Activated CD8-positive, alpha-beta T cell treated with anti-CD3 and anti-CD28 coated beads, Interleukin-2, amount 10 ng/mL, durations not matched to agents 7 days and 5 days (primary cell): ENCODE measurements around the gene BICD1. TPM values are rescaled to one million over a fixed set of nuclear protein-coding genes. Genes with fewer than 3 reads are reported as not detected.

Experiments
- ATAC-seq: fragments of 150-1000 bp; cut with Tn5 transposase; one replicate; pipeline ENCODE4 v1.10.0; 2021; ENCODE audit warnings: moderate library complexity
- CTCF ChIA-PET: fragments of 350-600 bp; sonication (Branson Sonifier 250); formaldehyde crosslinking; loops from one replicate; lab custom pipeline; 2021; ENCODE audit warnings: antibody characterized with exemption; lab: Charles Lee
- POLR2A ChIA-PET: fragments of 350-600 bp; sonication (Branson Sonifier 250); formaldehyde crosslinking; loops from one replicate; lab custom pipeline; 2021; ENCODE audit warnings: antibody characterized with exemption; lab: Charles Lee
- DNase-seq: peaks from one replicate; pipeline ENCODE4 v3.0.0-alpha.2; 2020
- H3K27ac Mint-ChIP-seq: one replicate; pipeline ENCODE4 v1.8.0; 2021; ENCODE audit warnings: mild to moderate bottlenecking, mixed read lengths
- H3K27me3 Mint-ChIP-seq: one replicate; pipeline ENCODE4 v1.8.0; 2021; ENCODE audit warnings: low read depth, mixed read lengths
- H3K36me3 Mint-ChIP-seq: one replicate; pipeline ENCODE4 v1.8.0; 2021; ENCODE audit warnings: low read depth, mixed read lengths
- H3K4me1 Mint-ChIP-seq: one replicate; pipeline ENCODE4 v1.8.0; 2021; ENCODE audit warnings: low read depth, mixed read lengths
- H3K4me3 Mint-ChIP-seq: one replicate; pipeline ENCODE4 v1.8.0; 2021; ENCODE audit warnings: mild to moderate bottlenecking, mixed read lengths
- H3K9me3 Mint-ChIP-seq: one replicate; pipeline ENCODE4 v1.8.0; 2022; ENCODE audit warnings: mixed read lengths; ENCODE audit not compliant: insufficient read depth
- total RNA-seq, 2 experiments: library from RNA; stranded (reverse); gene quantifications; one replicate each; pipeline ENCODE4 v1.2.3, GENCODE V29; 2021

BICD1 gene
- 10 to 100 TPM; 16.8 to 17.6 TPM for total RNA-seq

DNA sequence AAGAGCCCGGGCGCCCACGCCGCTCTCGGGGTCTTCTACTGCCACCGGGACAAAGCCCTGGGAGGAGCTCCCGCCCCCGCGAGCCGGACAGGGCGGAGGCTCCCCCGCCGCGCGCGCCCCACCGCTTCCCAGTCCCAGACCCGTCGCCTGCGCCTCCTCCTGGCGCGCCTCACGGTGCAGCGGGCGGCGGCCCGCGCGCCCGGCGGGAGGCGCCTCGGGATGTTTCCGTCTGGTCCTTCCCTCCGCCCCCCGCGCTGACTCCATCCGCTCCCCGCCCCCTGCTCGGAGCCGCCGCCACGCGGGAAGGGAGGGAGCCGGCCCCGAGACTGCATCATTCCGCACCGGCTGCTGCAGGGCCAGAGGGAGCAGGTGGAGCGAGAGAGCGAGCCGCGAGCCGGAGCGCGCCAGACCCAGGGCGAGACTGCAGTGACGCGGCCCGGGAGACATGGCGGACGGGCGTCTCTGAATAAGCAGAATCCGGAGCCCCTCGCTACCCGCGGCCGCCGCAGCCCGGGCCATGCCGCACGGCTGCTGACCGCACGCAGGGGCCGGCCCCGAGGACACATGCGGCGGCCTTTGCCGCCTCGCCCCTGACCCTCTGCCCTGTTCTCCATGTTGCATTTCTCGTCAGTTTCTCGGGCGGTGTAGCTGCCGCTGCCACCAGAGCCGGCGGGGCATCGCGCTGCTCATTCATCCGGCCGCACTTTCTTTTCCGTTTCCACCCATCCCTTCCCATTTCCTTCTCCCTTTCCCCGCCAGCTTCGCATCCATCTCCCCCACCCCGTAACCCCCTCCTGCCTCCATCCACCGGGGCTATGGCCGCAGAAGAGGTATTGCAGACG, at the start of gene BICD1:
BICD1 (plus strand) TSS at position 331 of the 842 bp plus-strand sequence; CDS start at position 816, 485 bp downstream.
- POLR2A ChIA-PET = interaction anchor here (0.5 to 1.2 kb wide), 6 partner anchors 28 to 596 kb away, joined by 3 to 5 read pairs (median 4); partner anchors contain the start of gene ETFBKMT
- peak within 1 kb of the TSS; percentile 79 for H3K4me3 Mint-ChIP-seq
- DNase-seq (peak; percentile 81), ATAC-seq (peak; percentile 90)
- H3K9me3 Mint-ChIP-seq = no peaks in the 10 kb centered on the region
- H3K4me1 Mint-ChIP-seq = peaks cover 25% of the 10 kb centered on the region
- H3K27ac Mint-ChIP-seq = peak within 1 kb of the TSS; percentile 92
- no peaks in the 10 kb centered on the region for H3K36me3 Mint-ChIP-seq
- CTCF ChIA-PET = interaction anchor here (0.7 to 2.2 kb wide), 12 partner anchors 9 to 648 kb away, joined by 3 to 9 read pairs (median 4); partner anchors contain the start of gene YARS2
- peaks cover 7% of the 10 kb centered on the region for H3K27me3 Mint-ChIP-seq

GRCh38 chr12:32061033-32061432, 45.6 kb upstream of the BICD1 start:
- Mint-ChIP-seq H3K4me3 (no peak overlapping the region), H3K9me3 (no peaks in the 10 kb centered on the region), H3K27ac (no peak overlapping the region), H3K36me3 (no peaks in the 10 kb centered on the region), H3K4me1 (peaks cover 14% of the 10 kb centered on the region), H3K27me3 (peaks cover 2% of the 10 kb centered on the region)
- DNase-seq = no peak
- no peak for ATAC-seq
- POLR2A ChIA-PET = no interaction called here
- CTCF ChIA-PET = interaction anchor here (0.6 to 3.6 kb wide), 16 partner anchors 9 to 408 kb away, joined by 3 to 20 read pairs (median 5); partner anchors contain the start of genes BICD1 and ETFBKMT

GRCh38 chr12:32062881-32063280, 43.8 kb upstream of the BICD1 start:
- Mint-ChIP-seq H3K9me3 (no peaks in the 10 kb centered on the region), H3K4me3 (no peak overlapping the region), H3K4me1 (peaks cover 14% of the 10 kb centered on the region), H3K36me3 (no peaks in the 10 kb centered on the region), H3K27me3 (peaks cover 2% of the 10 kb centered on the region), H3K27ac (no peak overlapping the region)
- CTCF ChIA-PET = interaction anchor here (0.6 to 3.6 kb wide), 5 partner anchors 43 to 410 kb away, joined by 3 to 15 read pairs (median 4); no protein-coding TSS in a partner anchor
- ATAC-seq (no peak), DNase-seq (no peak)
- POLR2A ChIA-PET = no interaction called here

GRCh38 chr12:32063796-32064195, 42.9 kb upstream of the BICD1 start:
- H3K4me3 Mint-ChIP-seq = no peak overlapping the region
- no peaks in the 10 kb centered on the region for H3K36me3 Mint-ChIP-seq
- peaks cover 13% of the 10 kb centered on the region for H3K4me1 Mint-ChIP-seq
- ChIA-PET CTCF (interaction anchor here (2.4 kb wide), 1 partner anchor 411 kb away, joined by 14 read pairs; no protein-coding TSS in a partner anchor), POLR2A (no interaction called here)
- no peaks in the 10 kb centered on the region for H3K9me3 Mint-ChIP-seq
- no peak for DNase-seq
- H3K27me3 Mint-ChIP-seq = peaks cover 2% of the 10 kb centered on the region
- no peak for ATAC-seq
- no peak overlapping the region for H3K27ac Mint-ChIP-seq

DNA sequence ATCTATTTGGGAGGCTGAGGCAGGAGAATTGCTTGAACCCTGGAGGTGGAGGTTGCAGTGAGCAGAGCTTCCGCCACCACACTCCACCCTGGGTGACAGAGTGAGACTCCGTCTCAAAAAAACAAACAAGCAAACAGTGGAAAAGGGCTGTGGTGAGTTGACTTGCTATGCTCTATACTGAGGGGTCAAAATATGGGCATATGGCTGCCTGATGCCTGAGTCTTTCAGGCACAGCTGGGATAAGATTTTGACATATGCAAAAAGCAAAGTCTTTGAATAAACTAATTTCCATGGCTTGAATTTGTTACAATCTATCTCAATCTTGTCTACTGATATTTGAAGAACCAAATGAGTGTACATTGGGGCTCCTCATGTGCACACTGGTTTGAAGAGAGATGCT, 40.4 kb upstream of the BICD1 start:
- DNase-seq (no peak), ATAC-seq (no peak)
- no peaks in the 10 kb centered on the region for H3K9me3 Mint-ChIP-seq
- CTCF ChIA-PET = no interaction called here
- POLR2A ChIA-PET = no interaction called here
- H3K4me3 Mint-ChIP-seq = no peak overlapping the region
- peaks cover 2% of the 10 kb centered on the region for H3K27me3 Mint-ChIP-seq
- H3K27ac Mint-ChIP-seq = no peak overlapping the region
- H3K36me3 Mint-ChIP-seq = no peaks in the 10 kb centered on the region
- no peaks in the 10 kb centered on the region for H3K4me1 Mint-ChIP-seq

DNA sequence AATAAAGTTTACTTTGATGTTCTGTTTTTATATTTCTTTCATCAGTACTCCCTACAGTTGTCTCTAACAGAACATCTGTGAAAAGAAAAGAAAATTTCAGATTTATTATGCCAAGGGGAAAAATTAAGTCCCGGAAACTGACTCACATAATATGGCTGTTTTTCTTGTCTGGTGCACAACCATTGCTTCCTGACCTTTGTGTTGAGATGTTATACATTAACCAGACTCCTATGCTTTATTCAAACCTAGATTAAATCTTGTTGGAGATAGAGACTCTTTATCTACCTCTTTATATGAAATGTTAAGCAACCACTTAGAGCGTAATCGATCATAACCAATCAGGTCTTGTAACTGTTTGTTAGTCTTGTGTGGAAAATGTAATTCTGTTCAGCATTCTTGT, 37.6 kb upstream of the BICD1 start:
- Mint-ChIP-seq H3K36me3 (no peaks in the 10 kb centered on the region), H3K4me3 (no peak overlapping the region), H3K4me1 (no peaks in the 10 kb centered on the region), H3K27ac (no peak overlapping the region), H3K9me3 (no peaks in the 10 kb centered on the region), H3K27me3 (peaks cover 2% of the 10 kb centered on the region)
- ATAC-seq = no peak
- no peak for DNase-seq
- POLR2A ChIA-PET = no interaction called here
- CTCF ChIA-PET = interaction anchor here (2.7 kb wide), 1 partner anchor 9 kb away, joined by 14 read pairs; no protein-coding TSS in a partner anchor

DNA sequence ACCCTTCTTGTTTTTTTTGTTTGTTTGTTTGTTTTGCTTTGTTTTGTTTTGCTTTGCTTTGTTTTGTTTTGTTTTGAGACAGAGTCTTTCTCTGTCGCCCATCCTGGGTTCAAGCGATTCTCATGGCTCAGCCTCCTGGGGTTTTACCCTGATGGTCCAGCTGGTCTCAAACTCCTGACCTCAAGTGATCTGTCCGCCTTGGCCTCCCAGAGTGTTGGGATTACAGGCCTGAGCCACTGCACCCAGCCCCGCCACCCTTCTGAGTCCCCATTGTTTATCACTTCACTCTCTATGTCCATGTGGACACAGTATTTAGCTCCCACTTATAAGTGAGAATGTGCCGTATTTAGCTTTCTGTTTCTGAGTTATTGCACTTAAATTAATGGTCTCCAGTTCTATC, 36.9 kb upstream of the BICD1 start:
- ChIA-PET POLR2A (no interaction called here), CTCF (interaction anchor here (2.7 kb wide), 1 partner anchor 9 kb away, joined by 14 read pairs; no protein-coding TSS in a partner anchor)
- H3K4me3 Mint-ChIP-seq = no peak overlapping the region
- no peak for DNase-seq
- ATAC-seq = no peak
- H3K27me3 Mint-ChIP-seq = no peaks in the 10 kb centered on the region
- no peak overlapping the region for H3K27ac Mint-ChIP-seq
- H3K36me3 Mint-ChIP-seq = no peaks in the 10 kb centered on the region
- no peaks in the 10 kb centered on the region for H3K4me1 Mint-ChIP-seq
- no peaks in the 10 kb centered on the region for H3K9me3 Mint-ChIP-seq

DNA sequence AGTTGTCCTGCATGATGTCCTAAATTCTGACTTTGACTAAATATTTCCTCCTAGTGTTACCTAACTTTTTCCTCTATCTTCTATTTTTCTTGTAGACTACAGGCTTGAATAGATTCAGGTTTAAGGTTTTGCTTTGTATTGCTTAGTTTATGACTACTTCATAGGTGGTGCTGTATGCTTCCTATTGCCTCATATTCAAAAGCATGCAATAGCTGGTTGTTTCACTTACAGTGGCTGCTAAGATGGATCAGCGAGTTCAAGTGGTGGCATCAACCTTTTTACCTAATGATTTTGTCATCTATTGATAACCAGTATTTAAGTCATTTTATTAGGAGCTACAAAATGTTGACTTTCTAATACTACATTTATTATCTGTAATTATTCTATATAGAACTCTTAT, 36.3 kb upstream of the BICD1 start:
- Mint-ChIP-seq H3K4me3 (no peak overlapping the region), H3K27ac (no peak overlapping the region), H3K27me3 (no peaks in the 10 kb centered on the region), H3K4me1 (no peaks in the 10 kb centered on the region), H3K36me3 (no peaks in the 10 kb centered on the region), H3K9me3 (no peaks in the 10 kb centered on the region)
- ATAC-seq (no peak), DNase-seq (no peak)
- ChIA-PET POLR2A (no interaction called here), CTCF (interaction anchor here (0.9 to 2.7 kb wide), 2 partner anchors 10 to 11 kb away, joined by 3 to 14 read pairs; no protein-coding TSS in a partner anchor)

DNA sequence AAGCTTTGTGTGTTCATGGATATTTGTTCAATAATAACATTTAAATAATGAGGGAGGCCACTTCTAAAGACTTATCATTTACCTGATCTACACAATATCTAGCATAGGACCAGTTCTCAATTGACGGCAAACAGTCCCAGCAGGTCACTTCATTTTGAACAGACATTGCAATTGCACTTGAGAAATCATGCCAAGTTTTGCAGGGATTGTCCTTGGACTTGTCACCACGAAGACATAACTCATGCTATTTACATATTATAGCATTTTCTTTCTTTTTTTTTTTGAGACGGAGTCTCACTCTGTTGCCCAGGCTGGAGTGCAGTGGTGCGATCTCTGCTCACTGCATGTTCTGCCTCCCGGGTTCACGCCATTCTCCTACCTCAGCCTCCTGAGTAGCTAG, 34.5 kb upstream of the BICD1 start:
- H3K27ac Mint-ChIP-seq = no peak overlapping the region
- ChIA-PET POLR2A (no interaction called here), CTCF (interaction anchor here (0.9 kb wide), 1 partner anchor 11 kb away, joined by 3 read pairs; no protein-coding TSS in a partner anchor)
- no peaks in the 10 kb centered on the region for H3K27me3 Mint-ChIP-seq
- ATAC-seq (no peak), DNase-seq (no peak)
- H3K4me1 Mint-ChIP-seq = no peaks in the 10 kb centered on the region
- no peaks in the 10 kb centered on the region for H3K9me3 Mint-ChIP-seq
- no peaks in the 10 kb centered on the region for H3K36me3 Mint-ChIP-seq
- no peak overlapping the region for H3K4me3 Mint-ChIP-seq

- H3K9me3 Mint-ChIP-seq = no peaks in the 10 kb centered on the region
- CTCF ChIA-PET = no interaction called here
- H3K4me3 Mint-ChIP-seq = no peak overlapping the region
- H3K36me3 Mint-ChIP-seq = no peaks in the 10 kb centered on the region
- no peak overlapping the region for H3K27ac Mint-ChIP-seq
- no peaks in the 10 kb centered on the region for H3K4me1 Mint-ChIP-seq
- POLR2A ChIA-PET = no interaction called here
- no peaks in the 10 kb centered on the region for H3K27me3 Mint-ChIP-seq
- no peak for DNase-seq
- no peak for ATAC-seq
Observed at GRCh38 chr12:32074432-32074831, 32.2 kb upstream of the BICD1 start.

DNA sequence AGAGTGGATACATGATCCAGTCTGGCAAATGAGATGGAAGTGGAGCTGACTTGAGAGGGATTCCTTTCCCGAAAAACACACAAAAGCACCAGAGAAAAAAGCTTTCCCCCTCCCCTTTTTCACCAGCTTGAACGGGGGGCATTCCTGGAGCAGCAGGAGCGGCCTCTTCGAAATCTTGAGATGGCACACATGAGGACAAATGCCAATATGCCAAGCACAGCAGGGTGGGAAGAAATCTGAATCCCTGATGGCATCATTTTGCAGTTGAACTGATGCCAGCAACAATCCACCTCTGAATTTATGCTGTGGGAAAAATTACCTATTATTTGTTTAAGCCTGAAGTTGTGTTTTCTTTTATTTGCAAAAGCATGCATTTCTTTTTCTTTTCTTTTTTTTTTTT, 29.7 kb upstream of the BICD1 start:
- ChIA-PET CTCF (no interaction called here), POLR2A (no interaction called here)

DNA sequence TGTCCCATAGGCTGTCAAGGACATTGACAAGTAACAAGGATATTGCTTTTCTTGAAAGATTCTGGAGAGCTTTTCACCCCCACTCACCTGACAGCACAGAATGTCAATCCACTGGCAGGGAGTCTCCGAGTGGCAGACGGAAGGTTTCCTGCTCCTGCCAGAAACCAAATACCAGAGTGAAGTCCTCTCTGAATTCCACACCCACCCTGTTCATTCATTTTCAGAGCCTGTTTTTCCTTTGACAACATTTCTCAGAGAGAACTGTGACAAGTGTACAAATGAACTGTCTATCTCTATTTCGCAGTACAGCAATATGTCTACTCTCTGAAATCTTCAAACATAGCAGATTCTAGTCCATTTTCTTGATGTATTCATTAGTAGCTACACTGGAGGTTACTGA, 26.2 kb upstream of the BICD1 start:
- ATAC-seq = no peak
- H3K4me3 Mint-ChIP-seq = no peak overlapping the region
- ChIA-PET CTCF (no interaction called here), POLR2A (no interaction called here)
- H3K36me3 Mint-ChIP-seq = no peaks in the 10 kb centered on the region
- H3K27ac Mint-ChIP-seq = no peak overlapping the region
- no peaks in the 10 kb centered on the region for H3K9me3 Mint-ChIP-seq
- no peak for DNase-seq
- no peaks in the 10 kb centered on the region for H3K4me1 Mint-ChIP-seq
- H3K27me3 Mint-ChIP-seq = no peaks in the 10 kb centered on the region

More for the DNA sequence above, 29.7 kb upstream of the BICD1 start:
- Mint-ChIP-seq H3K9me3 (no peaks in the 10 kb centered on the region), H3K27ac (no peak overlapping the region), H3K27me3 (no peaks in the 10 kb centered on the region), H3K36me3 (no peaks in the 10 kb centered on the region), H3K4me1 (no peaks in the 10 kb centered on the region), H3K4me3 (no peak overlapping the region)
- DNase-seq (no peak), ATAC-seq (no peak)
